GM19239 (cell line): ENCODE data around the gene DRP2.
"Not testable (repeated sequence)": the region's sequence is repeated elsewhere in the genome, so short reads cannot be mapped to it uniquely, and the experiment has no call there.

Experiments used
- DNase-seq: peaks from one replicate; pipeline ENCODE4 v3.0.0; 2011; ENCODE audit warnings: low spot score; ENCODE audit not compliant: insufficient read length
- FAIRE-seq: peaks from 2 replicates; lab custom pipeline; 2011; peaks lifted over from hg19 to GRCh38; lab: Jason Lieb, UNC

The DRP2 gene

GRCh38 chrX:101219116-101219863 lies at the start of gene DRP2:
TSS of gene DRP2 (plus strand) at chrX:101219786. CDS start at chrX:101231648, 11,862 bp downstream.
- FAIRE-seq: no peak
- no peak for DNase-seq

- no peak for FAIRE-seq
- DNase-seq: no peak
Observed at GRCh38 chrX:101171883-101172400, 47.6 kb upstream of the DRP2 start.

GRCh38 chrX:101176439-101176838 lies 43.1 kb upstream of the DRP2 start:
- FAIRE-seq: no peak
- DNase-seq: no peak

- DNase-seq, FAIRE-seq: not testable (repeated sequence)
Observed at GRCh38 chrX:101184876-101185275, 34.7 kb upstream of the DRP2 start.

GRCh38 chrX:101187961-101188360 lies 31.6 kb upstream of the DRP2 start:
- FAIRE-seq: not testable (repeated sequence)

GRCh38 chrX:101190736-101191135 lies 28.9 kb upstream of the DRP2 start:
- FAIRE-seq (no peak), DNase-seq (no peak)

More at GRCh38 chrX:101187961-101188360, 31.6 kb upstream of the DRP2 start:
- DNase-seq: not testable (repeated sequence)

- DNase-seq (no peak), FAIRE-seq (no peak)
Observed at GRCh38 chrX:101191217-101191750, 28.3 kb upstream of the DRP2 start.

GRCh38 chrX:101195442-101196173 lies 24.0 kb upstream of the DRP2 start:
- peak; percentile 47 for FAIRE-seq

GRCh38 chrX:101203761-101204351 lies 15.7 kb upstream of the DRP2 start:
- FAIRE-seq: no peak
- DNase-seq: no peak

More at GRCh38 chrX:101195442-101196173, 24.0 kb upstream of the DRP2 start:
- DNase-seq: no peak

GRCh38 chrX:101206471-101206870 lies 13.1 kb upstream of the DRP2 start:
- DNase-seq (no peak), FAIRE-seq (peak; percentile 84)

GRCh38 chrX:101208152-101208905 lies 11.3 kb upstream of the DRP2 start:
- peak; percentile 80 for FAIRE-seq
- no peak for DNase-seq

- DNase-seq: no peak
- FAIRE-seq: no peak
Observed at GRCh38 chrX:101210630-101211029, 9.0 kb upstream of the DRP2 start.

GRCh38 chrX:101217689-101218088 lies 1.9 kb upstream of the DRP2 start:
- FAIRE-seq: no peak
- no peak for DNase-seq

- no peak for FAIRE-seq
- no peak for DNase-seq
Observed at GRCh38 chrX:101219864-101220346, 319 bp downstream of the DRP2 start.

GRCh38 chrX:101220662-101221260 lies 1.2 kb downstream of the DRP2 start:
- DNase-seq (no peak), FAIRE-seq (no peak)

- FAIRE-seq (no peak), DNase-seq (no peak)
Observed at GRCh38 chrX:101223226-101223625, 3.6 kb downstream of the DRP2 start.

GRCh38 chrX:101229170-101229569 lies 9.6 kb downstream of the DRP2 start:
- DNase-seq (no peak), FAIRE-seq (no peak)

GRCh38 chrX:101230636-101231035 lies 11.1 kb downstream of the DRP2 start:
- DNase-seq: no peak
- FAIRE-seq: no peak

GRCh38 chrX:101231080-101231479 lies 11.5 kb downstream of the DRP2 start:
- FAIRE-seq: no peak

More at GRCh38 chrX:101231080-101231479, 11.5 kb downstream of the DRP2 start:
- DNase-seq: no peak
